Measurements from ENCODE around the gene AQP4.

Gene AQP4

GRCh38 chr18:26802330-26803200, 62.9 kb downstream of the AQP4 start:
- Mint-ChIP-seq H3K27ac (no peak overlapping the region), H3K9me3 (peaks cover 35% of the 10 kb centered on the region), H3K36me3 (ENCODE audit: low read depth) (peaks cover 14% of the 10 kb centered on the region), H3K4me1 (peaks cover 12% of the 10 kb centered on the region), H3K27me3 (ENCODE audit: low read depth, poor library complexity) (peaks cover 4% of the 10 kb centered on the region), H3K4me3 (no peak overlapping the region)
- TF ChIP-seq CTCF (IDR thresholded peaks at IDR 0.05), result no peak
- peak; percentile 16 for DNase-seq

All from nephron progenitor cell (in vitro differentiated cells).